ENCODE measurements around the gene CD70. TPM values are rescaled to one million over a fixed set of nuclear protein-coding genes. Genes with fewer than 3 reads are reported as not detected.

The CD70 gene
- total and polyA plus RNA-seq, 2 of the 8 experiments (the other 6 are each of a cell fraction or from before 2014, with no cell fraction given), result 1.3 to 12.0 TPM

DNA sequence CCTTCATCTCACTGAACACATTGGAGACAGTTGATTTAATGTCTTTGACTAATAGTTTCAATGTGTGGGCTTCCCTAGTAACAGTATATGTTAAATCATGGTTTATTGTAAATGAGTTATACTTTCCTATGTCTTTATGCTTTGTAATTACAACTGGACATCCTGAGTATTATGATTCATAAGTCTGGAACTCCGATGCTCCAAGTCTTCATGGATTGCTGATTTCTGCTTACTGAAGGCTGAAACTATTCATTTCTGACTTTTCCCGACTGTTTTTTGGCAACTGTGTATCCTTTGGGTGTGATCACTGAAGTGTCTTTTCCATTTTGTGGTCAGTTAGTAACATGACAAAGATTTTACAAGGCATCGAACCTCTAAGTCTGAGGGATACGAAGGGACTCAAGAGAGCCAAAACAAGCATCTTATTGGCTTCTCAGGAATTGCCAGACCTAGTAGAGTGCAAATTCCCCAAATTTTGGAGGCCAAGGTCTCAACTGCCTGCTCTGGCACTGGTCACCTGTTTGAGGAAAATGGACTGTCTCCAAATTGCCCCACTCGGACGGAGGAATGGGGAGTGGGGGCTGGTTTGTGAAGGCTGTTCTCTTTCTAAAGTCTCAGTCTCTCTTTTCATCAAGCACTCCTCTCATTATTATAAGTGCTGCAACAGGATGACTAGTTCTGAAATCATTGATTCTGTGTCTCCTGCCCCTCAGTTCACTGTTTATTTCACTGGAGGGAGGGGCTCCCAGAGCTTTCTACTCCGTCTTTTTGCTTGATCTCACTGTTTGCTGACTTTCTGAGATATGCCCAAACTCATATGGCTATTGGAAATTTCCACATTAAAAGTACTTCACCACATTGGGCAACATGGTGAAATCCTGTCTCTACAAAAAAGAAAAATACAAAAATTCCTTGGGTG lies 20.2 kb upstream of the CD70 start:
- no peak overlapping the region for H2AK5ac ChIP-seq (ENCODE audit: low read depth, low read length)
- ChIA-PET POLR2A (ENCODE audit: partially characterized antibody) (no interaction called here), CTCF (ENCODE audit: partially characterized antibody) (interaction anchor here (0.7 kb wide), 1 partner anchor 60 kb away, joined by 3 read pairs; no protein-coding TSS in a partner anchor)
- H3K4me2 ChIP-seq (ENCODE audit: insufficient read depth in 1 of 2, low read depth in 2 of 2, low read length in 2 of 2), result no peak overlapping the region
- no peak overlapping the region for H3K14ac ChIP-seq (ENCODE audit: insufficient read length)
- H3K23me2 ChIP-seq (ENCODE audit: low read depth, low read length), result no peaks in the 10 kb centered on the region
- H3K18ac ChIP-seq (ENCODE audit: extremely low read depth, low read length), result no peak overlapping the region
- no peak overlapping the region for H4K5ac ChIP-seq (ENCODE audit: insufficient read length, low read depth, low read length)
- no peaks in the 10 kb centered on the region for H4K20me1 ChIP-seq (replicated peaks in 1 of 2; ENCODE audit: control insufficient read depth in 1 of 2, insufficient read depth in 2 of 2, low read length in 2 of 2)
- no peak overlapping the region for H4K8ac ChIP-seq (ENCODE audit: extremely low read depth, insufficient read depth, low read length)
- no peaks in the 10 kb centered on the region for H3K79me2 ChIP-seq (ENCODE audit: control insufficient read depth in 1 of 2, insufficient read depth in 2 of 2, low read length in 2 of 2)
- H3K4me3 ChIP-seq (ENCODE audit: extremely low read depth in 1 of 4, insufficient read depth in 2 of 4, low read depth in 3 of 4, low read length in 4 of 4), result no peak overlapping the region
- no peak overlapping the region for H3K56ac ChIP-seq (replicated peaks; ENCODE audit: insufficient read length, low read depth, low read length)
- no peak overlapping the region for H3K27ac ChIP-seq (ENCODE audit: low read depth, low read length)
- no peak overlapping the region for H2BK12ac ChIP-seq (ENCODE audit: low read depth, low read length)
- no peaks in the 10 kb centered on the region for H3K79me1 ChIP-seq (ENCODE audit: low read depth, low read length)
- H3K27me3 ChIP-seq (replicated peaks in 1 of 4; ENCODE audit: control insufficient read depth in 3 of 4, extremely low read depth in 1 of 4, insufficient read depth in 3 of 4, low read length in 3 of 4), result no peaks in the 10 kb centered on the region
- H3K9ac ChIP-seq (replicated peaks in 1 of 4; ENCODE audit: extremely low read depth in 1 of 4, low read depth in 3 of 4, low read length in 3 of 4), result no peak overlapping the region
- no peak overlapping the region for H3K23ac ChIP-seq (ENCODE audit: insufficient read length)
- no peak overlapping the region for H2BK15ac ChIP-seq (ENCODE audit: low read length)
- 73% methylated on average over 7 of the region's 7 CpGs; no CpG with 5 or more reads in 1 of the 2 experiments for WGBS, 2 experiments (ENCODE audit: extremely low coverage in 1 of 2, insufficient coverage in 1 of 2, insufficient read length in 1 of 2, insufficient replicate concordance in 2 of 2, low coverage in 1 of 2, low lambda C conversion rate in 2 of 2, missing lambda C conversion rate in 1 of 2)
- no peak overlapping the region for H2BK5ac ChIP-seq (ENCODE audit: low read depth, low read length)
- H2AFZ ChIP-seq (ENCODE audit: low read length), result peak overlapping the region; percentile 56; the same call in 1 of the 2 replicates
- no peaks in the 10 kb centered on the region for H3K36me3 ChIP-seq (ENCODE audit: control insufficient read depth in 2 of 4, insufficient read depth in 4 of 4, low read length in 3 of 4)
- no peak for FAIRE-seq
- no peak overlapping the region for H3K4ac ChIP-seq (replicated peaks; ENCODE audit: insufficient read length, low read depth, low read length)
- DNase-seq (ENCODE audit: low read depth in 1 of 2, low spot score in 2 of 2), result no peak
- no peak overlapping the region for H2BK120ac ChIP-seq (replicated peaks; ENCODE audit: low read depth, low read length)
- peaks cover 0 to 2% of the 10 kb centered on the region in 2 experiments; a peak in 2 of 4 replicates for H3K9me3 ChIP-seq (ENCODE audit: insufficient read depth in 2 of 2, low read depth in 1 of 2, low read length in 1 of 2)
- no peak overlapping the region for H2BK20ac ChIP-seq (ENCODE audit: low read length)
- no peaks in the 10 kb centered on the region for H3K4me1 ChIP-seq (replicated peaks in 1 of 4; ENCODE audit: control insufficient read depth in 3 of 4, insufficient read depth in 4 of 4, low read length in 3 of 4)
- H4K91ac ChIP-seq (replicated peaks; ENCODE audit: insufficient read length, low read length), result no peak overlapping the region
- TF ChIP-seq GABPA (IDR thresholded peaks at IDR 0.05; ENCODE audit: borderline replicate concordance, insufficient read depth, low read length) (no peak), NRF1 (IDR thresholded peaks at IDR 0.05; ENCODE audit: low read depth, low read length) (no peak), POLR2AphosphoS5 (IDR thresholded peaks at IDR 0.05; ENCODE audit: low read depth, low read length) (no peak), JUN (IDR thresholded peaks at IDR 0.05; ENCODE audit: low read depth, low read length) (no peak), RBBP5 (IDR thresholded peaks at IDR 0.05; ENCODE audit: borderline replicate concordance, low read depth, low read length) (no peak), POU5F1 (IDR thresholded peaks at IDR 0.05; ENCODE audit: low read depth, low read length) (no peak), CHD2 (IDR thresholded peaks at IDR 0.05; ENCODE audit: low read length) (no peak), SAP30 (IDR thresholded peaks at IDR 0.05; ENCODE audit: insufficient read depth, insufficient replicate concordance, low read length) (no peak), RFX5 (IDR thresholded peaks at IDR 0.05; ENCODE audit: borderline replicate concordance, low read depth, low read length) (no peak), ZNF274 (IDR thresholded peaks at IDR 0.05; ENCODE audit: borderline replicate concordance, extremely low read depth, low read length) (no peak), TCF12 (IDR thresholded peaks at IDR 0.05; ENCODE audit: low read depth, low read length) (no peak)
- TF ChIP-seq, protein P1, sequence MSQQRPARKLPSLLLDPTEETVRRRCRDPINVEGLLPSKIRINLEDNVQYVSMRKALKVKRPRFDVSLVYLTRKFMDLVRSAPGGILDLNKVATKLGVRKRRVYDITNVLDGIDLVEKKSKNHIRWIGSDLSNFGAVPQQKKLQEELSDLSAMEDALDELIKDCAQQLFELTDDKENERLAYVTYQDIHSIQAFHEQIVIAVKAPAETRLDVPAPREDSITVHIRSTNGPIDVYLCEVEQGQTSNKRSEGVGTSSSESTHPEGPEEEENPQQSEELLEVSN (IDR thresholded peaks at IDR 0.05), result no peak
